Keratinocyte (primary cell): Measurements from ENCODE around the gene TSHZ2.

Source experiments
- EZH2 ChIP-seq: IDR thresholded peaks from one replicate; pipeline ENCODE4 v1.6.1; 2012; ENCODE audit warnings: inconsistent platforms, mild to moderate bottlenecking, low read length, moderate library complexity
- TF ChIP-seq, protein P1 (sequence below), 3 experiments: IDR thresholded peaks in 1 of 3; conservative IDR thresholded peaks in 1 of 3; optimal IDR thresholded peaks in 1 of 3; 2 replicates in 2 of 3; 3 replicates in 1 of 3; pipeline versions ENCODE3 to v1.5.1; 2011; ENCODE audit warnings: low read length in 3 of 3, mild to moderate bottlenecking in 3 of 3, moderate library complexity in 2 of 3, control low read depth in 1 of 3, inconsistent platforms in 1 of 3; ENCODE audit not compliant: insufficient read depth in 2 of 3; ENCODE audit errors: extremely low read depth in 1 of 3

DNA sequence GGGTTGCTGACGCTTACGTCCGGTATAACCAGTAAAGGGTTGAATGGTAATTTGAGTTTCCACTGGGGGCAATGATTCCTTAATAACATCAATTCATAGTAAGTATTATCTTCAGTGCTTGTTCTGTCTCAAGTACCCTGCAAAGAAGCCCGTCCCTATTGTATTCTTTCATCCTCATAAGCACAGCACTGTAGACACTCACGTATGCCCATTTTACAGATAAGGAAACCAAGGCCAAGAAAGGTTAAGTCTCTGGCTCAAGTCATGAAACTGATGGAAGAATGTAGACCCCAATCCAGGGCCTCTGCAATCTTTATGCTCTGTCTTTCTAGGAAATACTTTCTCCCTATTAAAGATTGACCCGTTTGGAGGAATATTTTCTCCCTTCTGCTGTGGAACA lies 370.3 kb downstream of the TSHZ2 start:
- TF ChIP-seq EZH2: no peak
- TF ChIP-seq, protein P1, sequence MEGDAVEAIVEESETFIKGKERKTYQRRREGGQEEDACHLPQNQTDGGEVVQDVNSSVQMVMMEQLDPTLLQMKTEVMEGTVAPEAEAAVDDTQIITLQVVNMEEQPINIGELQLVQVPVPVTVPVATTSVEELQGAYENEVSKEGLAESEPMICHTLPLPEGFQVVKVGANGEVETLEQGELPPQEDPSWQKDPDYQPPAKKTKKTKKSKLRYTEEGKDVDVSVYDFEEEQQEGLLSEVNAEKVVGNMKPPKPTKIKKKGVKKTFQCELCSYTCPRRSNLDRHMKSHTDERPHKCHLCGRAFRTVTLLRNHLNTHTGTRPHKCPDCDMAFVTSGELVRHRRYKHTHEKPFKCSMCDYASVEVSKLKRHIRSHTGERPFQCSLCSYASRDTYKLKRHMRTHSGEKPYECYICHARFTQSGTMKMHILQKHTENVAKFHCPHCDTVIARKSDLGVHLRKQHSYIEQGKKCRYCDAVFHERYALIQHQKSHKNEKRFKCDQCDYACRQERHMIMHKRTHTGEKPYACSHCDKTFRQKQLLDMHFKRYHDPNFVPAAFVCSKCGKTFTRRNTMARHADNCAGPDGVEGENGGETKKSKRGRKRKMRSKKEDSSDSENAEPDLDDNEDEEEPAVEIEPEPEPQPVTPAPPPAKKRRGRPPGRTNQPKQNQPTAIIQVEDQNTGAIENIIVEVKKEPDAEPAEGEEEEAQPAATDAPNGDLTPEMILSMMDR (optimal IDR thresholded peaks at IDR 0.05 in 1 of 3, IDR thresholded peaks at IDR 0.05 in 1 of 3, conservative IDR thresholded peaks at IDR 0.05 in 1 of 3; ENCODE audit: extremely low read depth in 1 of 3, insufficient read depth in 2 of 3, low read length in 3 of 3): no peak
